Subcutaneous abdominal adipose tissue (tissue), 5 donors: Measurements from ENCODE around the gene ERVW-1.
A peak's percentile ranks its signal among the peaks of the same experiment; 100 is the strongest.

Source experiments
- H3K27ac ChIP-seq: one replicate; pipeline ENCODE4 v1.7.0; 2013; ENCODE audit warnings: low read depth, mild to moderate bottlenecking, inconsistent platforms, low read length, moderate library complexity
- H3K27me3 ChIP-seq, 5 donors: one replicate each; pipeline ENCODE4 v1.7.0; 2013; ENCODE audit warnings: low read length in 5 of 5, inconsistent platforms in 1 of 5; ENCODE audit not compliant: control insufficient read depth in 5 of 5, insufficient read depth in 4 of 5
- H3K36me3 ChIP-seq, 5 donors: one replicate each; pipeline ENCODE4 v1.7.0; 2013; ENCODE audit warnings: low read length in 5 of 5; ENCODE audit not compliant: control insufficient read depth in 5 of 5, insufficient read depth in 5 of 5
- H3K4me1 ChIP-seq, 5 donors: one replicate each; pipeline ENCODE4 v1.7.0; 2013; ENCODE audit warnings: low read length in 5 of 5, mild to moderate bottlenecking in 3 of 5, moderate library complexity in 1 of 5; ENCODE audit not compliant: control insufficient read depth in 5 of 5, insufficient read depth in 5 of 5
- H3K4me3 ChIP-seq, 5 donors: one replicate each; pipeline ENCODE4 v1.7.0; 2013; ENCODE audit warnings: low read length in 5 of 5, low read depth in 1 of 5
- H3K9ac ChIP-seq, 5 donors: one replicate each; pipeline ENCODE4 v1.7.0; 2013; ENCODE audit warnings: low read length in 5 of 5, mild to moderate bottlenecking in 4 of 5, moderate library complexity in 3 of 5
- H3K9me3 ChIP-seq, 5 donors: one replicate each; pipeline ENCODE4 v1.7.0; 2013; ENCODE audit warnings: low read length in 5 of 5; ENCODE audit not compliant: control insufficient read depth in 5 of 5
- donor health status: healthy.
- donor health status: healthy.
- donor health status: healthy.
- donor health status: healthy.
- donor health status: healthy.

Gene ERVW-1

GRCh38 chr7:92433019-92433418 lies 44.7 kb downstream of the ERVW-1 start:
- H3K4me3 ChIP-seq, result no peak overlapping the region
- no peak overlapping the region for H3K27ac ChIP-seq
- no peak overlapping the region for H3K9ac ChIP-seq
- H3K9me3 ChIP-seq, result no peaks in the 10 kb centered on the region
- H3K36me3 ChIP-seq, result no peaks in the 10 kb centered on the region
- no peaks in the 10 kb centered on the region for H3K4me1 ChIP-seq
- no peaks in the 10 kb centered on the region for H3K27me3 ChIP-seq

- no peak overlapping the region for H3K27ac ChIP-seq
- H3K4me3 ChIP-seq, result no peak overlapping the region
- H3K9me3 ChIP-seq, result no peaks in the 10 kb centered on the region
- H3K4me1 ChIP-seq, result no peaks in the 10 kb centered on the region
- no peaks in the 10 kb centered on the region for H3K36me3 ChIP-seq
- no peak overlapping the region for H3K9ac ChIP-seq
- H3K27me3 ChIP-seq, result no peaks in the 10 kb centered on the region
Measured at GRCh38 chr7:92432299-92432946, 45.3 kb downstream of the ERVW-1 start.

- Histone ChIP-seq H3K27ac (no peak overlapping the region), H3K9me3 (no peaks in the 10 kb centered on the region), H3K4me1 (peaks cover 2 to 10% (median 6%) of the 10 kb centered on the region in 5 donors), H3K4me3 (no peak overlapping the region), H3K36me3 (no peaks in the 10 kb centered on the region), H3K9ac (no peak overlapping the region), H3K27me3 (peaks cover 0 to 6% (median 2%) of the 10 kb centered on the region in 5 donors)
Measured at GRCh38 chr7:92427193-92427592, 50.6 kb downstream of the ERVW-1 start.

- Histone ChIP-seq H3K4me3 (no peak overlapping the region), H3K36me3 (no peaks in the 10 kb centered on the region), H3K4me1 (peaks cover 2 to 10% (median 6%) of the 10 kb centered on the region in 5 donors), H3K27ac (no peak overlapping the region), H3K9ac (no peak overlapping the region), H3K9me3 (no peaks in the 10 kb centered on the region), H3K27me3 (peaks cover 0 to 6% (median 2%) of the 10 kb centered on the region in 5 donors)
Measured at GRCh38 chr7:92425311-92425947, 52.3 kb downstream of the ERVW-1 start.

GRCh38 chr7:92423710-92424131 lies 54.0 kb downstream of the ERVW-1 start:
- Histone ChIP-seq H3K4me3 (peak overlapping the region in 2 of 5 donors; percentile 87 to 88), H3K4me1 (peaks cover 2 to 10% (median 6%) of the 10 kb centered on the region in 5 donors), H3K9ac (peak overlapping the region in 4 of 5 donors; percentile 28 to 71 (median 58)), H3K9me3 (no peaks in the 10 kb centered on the region), H3K36me3 (no peaks in the 10 kb centered on the region), H3K27ac (no peak overlapping the region), H3K27me3 (peaks cover 0 to 6% (median 2%) of the 10 kb centered on the region in 5 donors)

GRCh38 chr7:92422926-92423325 lies 54.8 kb downstream of the ERVW-1 start:
- Histone ChIP-seq H3K4me1 (peaks cover 2 to 10% (median 6%) of the 10 kb centered on the region in 5 donors), H3K27ac (no peak overlapping the region), H3K4me3 (no peak overlapping the region), H3K36me3 (no peaks in the 10 kb centered on the region), H3K9me3 (no peaks in the 10 kb centered on the region), H3K9ac (no peak overlapping the region), H3K27me3 (peaks cover 0 to 6% (median 2%) of the 10 kb centered on the region in 5 donors)

- Histone ChIP-seq H3K36me3 (no peaks in the 10 kb centered on the region), H3K9ac (no peak overlapping the region), H3K27ac (no peak overlapping the region), H3K4me1 (peaks cover 2 to 10% (median 6%) of the 10 kb centered on the region in 5 donors), H3K9me3 (no peaks in the 10 kb centered on the region), H3K4me3 (no peak overlapping the region), H3K27me3 (peaks cover 0 to 6% (median 2%) of the 10 kb centered on the region in 5 donors)
Measured at GRCh38 chr7:92421676-92422435, 55.9 kb downstream of the ERVW-1 start.
